Osteoblast (primary cell): Measurements from ENCODE around the gene MET. TPM values are rescaled to one million over a fixed set of nuclear protein-coding genes. Genes with fewer than 3 reads are reported as not detected.

Experiments
- DNase-seq: peaks from one replicate; pipeline ENCODE4 v3.0.0; 2011; ENCODE audit warnings: low spot score, mixed read lengths; ENCODE audit not compliant: insufficient read length; ENCODE audit errors: missing footprints
- H2AFZ ChIP-seq: 2 replicates; pipeline ENCODE4 v1.6.0; 2011; ENCODE audit warnings: mild to moderate bottlenecking, low read length
- H3K27ac ChIP-seq: 2 replicates; pipeline ENCODE4 v1.5.1; 2011; ENCODE audit warnings: mild to moderate bottlenecking, low read depth, low read length, moderate library complexity
- H3K27me3 ChIP-seq: 2 replicates; pipeline ENCODE4 v1.6.0; 2012; ENCODE audit warnings: mild to moderate bottlenecking, control low read depth, inconsistent platforms, low read length, moderate library complexity; ENCODE audit not compliant: insufficient read depth
- H3K36me3 ChIP-seq: 2 replicates; pipeline ENCODE4 v1.5.1; 2011; ENCODE audit warnings: mild to moderate bottlenecking, low read length, control low read depth, moderate library complexity; ENCODE audit not compliant: insufficient read depth
- H3K4me1 ChIP-seq: 2 replicates; pipeline ENCODE4 v1.5.1; 2011; ENCODE audit warnings: mild to moderate bottlenecking, low read length, control low read depth, moderate library complexity; ENCODE audit not compliant: insufficient read depth
- H3K4me2 ChIP-seq: 2 replicates; pipeline ENCODE4 v1.6.0; 2011; ENCODE audit warnings: mild to moderate bottlenecking, low read length; ENCODE audit not compliant: insufficient read depth
- H3K4me3 ChIP-seq: fragments of 200-600 bp; sonication (generic); 3 replicates; pipeline ENCODE4 v1.5.1; 2012; ENCODE audit warnings: mild to moderate bottlenecking, low read length, inconsistent platforms; ENCODE audit not compliant: insufficient read depth
- H3K79me2 ChIP-seq: 2 replicates; pipeline ENCODE4 v1.6.0; 2012; ENCODE audit warnings: mild to moderate bottlenecking, low read length, control low read depth, inconsistent platforms; ENCODE audit not compliant: insufficient read depth
- H3K9me3 ChIP-seq: 2 replicates; pipeline ENCODE4 v1.5.1; 2011; ENCODE audit warnings: low read depth, low read length, control low read depth
- H4K20me1 ChIP-seq: 2 replicates; pipeline ENCODE4 v1.6.0; 2012; ENCODE audit warnings: mild to moderate bottlenecking, low read length, control low read depth; ENCODE audit not compliant: insufficient read depth
- CTCF ChIP-seq: IDR thresholded peaks from 2 replicates; pipeline ENCODE4 v1.5.1; 2011; ENCODE audit warnings: mild to moderate bottlenecking, low read depth, low read length, moderate library complexity; ENCODE audit errors: extremely low read depth
- total RNA-seq: library from RNA; depleted of rRNA; stranded (reverse); fragments of >200 nt; gene quantifications from 2 replicates; pipeline ENCODE4 v1.2.3, GENCODE V29; 2012

Gene MET
- total RNA-seq, 1 donor: 55.0 TPM

- Histone ChIP-seq H2AFZ (peak overlapping the region; percentile 85), H3K9me3 (no peaks in the 10 kb centered on the region), H3K4me3 (peak overlapping the region; percentile 85), H3K4me1 (peaks cover 27% of the 10 kb centered on the region), H3K79me2 (peaks cover 57% of the 10 kb centered on the region), H3K27ac (peak overlapping the region; percentile 93), H3K27me3 (no peaks in the 10 kb centered on the region), H3K36me3 (no peaks in the 10 kb centered on the region), H4K20me1 (peaks cover 3% of the 10 kb centered on the region), H3K4me2 (peak overlapping the region; percentile 93)
- TF ChIP-seq CTCF: no peak
- peak; percentile 76 for DNase-seq
Observed at GRCh38 chr7:116672596-116673456, 830 bp downstream of the MET start.

DNA sequence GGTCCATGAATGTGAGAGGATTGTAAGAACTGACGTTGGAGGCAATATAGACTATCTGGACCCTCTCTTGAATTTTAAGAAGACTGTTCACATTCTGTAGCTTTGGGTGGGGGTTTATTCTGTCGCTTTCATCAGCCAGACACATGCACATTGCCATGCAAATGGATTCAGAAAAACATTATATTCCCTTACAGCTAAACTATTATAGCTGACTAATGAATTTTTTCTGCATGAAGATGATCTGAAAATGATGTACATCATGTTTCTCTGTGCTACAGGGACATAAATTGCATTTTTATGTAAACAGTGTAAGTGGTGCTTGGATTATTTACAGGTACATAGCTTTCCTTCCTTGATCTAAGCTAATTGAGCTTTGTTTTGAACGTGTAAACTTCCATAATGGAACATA is 1.5 kb downstream of the MET start:
- DNase-seq: no peak
- peak overlapping the region; percentile 93 for H3K27ac ChIP-seq

DNA sequence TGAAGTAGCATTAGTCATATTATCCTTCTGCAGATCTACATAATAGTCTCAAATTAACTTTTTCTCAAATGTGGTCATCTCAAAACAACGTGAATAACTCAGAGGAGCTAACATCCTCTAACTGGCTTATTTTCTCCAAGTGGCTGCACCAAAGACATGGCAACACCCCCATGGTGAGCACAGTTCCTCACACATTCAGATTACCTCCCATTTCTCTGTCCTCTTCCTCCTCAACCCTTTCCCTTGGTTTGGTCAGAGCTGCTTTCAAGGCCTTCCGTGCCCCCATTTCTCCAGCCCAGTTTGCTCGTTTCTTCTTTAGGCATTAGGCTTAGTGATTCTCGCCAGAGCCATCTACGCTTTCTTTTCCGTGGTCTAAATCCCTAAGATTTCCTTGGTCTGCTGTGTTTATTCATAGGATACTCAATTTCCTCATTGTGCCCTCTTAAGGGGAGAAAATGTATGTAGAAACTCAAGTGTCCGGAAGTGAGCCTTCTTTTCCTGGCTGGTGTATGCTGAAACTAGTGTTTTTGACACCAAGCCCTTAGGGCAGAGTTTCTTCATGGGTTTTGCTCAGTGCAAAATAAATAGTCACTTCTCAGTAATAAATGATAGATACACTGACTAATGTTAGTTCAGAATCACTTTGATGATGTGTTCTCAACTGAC is 2.6 kb downstream of the MET start:
- DNase-seq: peak; percentile 69
- H3K27ac ChIP-seq: peak overlapping the region; percentile 9
- H3K79me2 ChIP-seq: peaks cover 75% of the 10 kb centered on the region

More for the DNA sequence above, 1.5 kb downstream of the MET start:
- H3K27me3 ChIP-seq: no peaks in the 10 kb centered on the region
- no peaks in the 10 kb centered on the region for H3K9me3 ChIP-seq
- H3K79me2 ChIP-seq: peaks cover 63% of the 10 kb centered on the region
- no peaks in the 10 kb centered on the region for H3K36me3 ChIP-seq
- peaks cover 27% of the 10 kb centered on the region for H3K4me1 ChIP-seq
- no peak for TF ChIP-seq CTCF
- peaks cover 3% of the 10 kb centered on the region for H4K20me1 ChIP-seq
- H2AFZ ChIP-seq: no peak overlapping the region
- H3K4me2 ChIP-seq: peak overlapping the region; percentile 93
- H3K4me3 ChIP-seq: peak overlapping the region; percentile 85

More for the DNA sequence above, 2.6 kb downstream of the MET start:
- Histone ChIP-seq H3K36me3 (no peaks in the 10 kb centered on the region), H2AFZ (no peak overlapping the region), H3K27me3 (no peaks in the 10 kb centered on the region), H4K20me1 (peaks cover 3% of the 10 kb centered on the region), H3K9me3 (no peaks in the 10 kb centered on the region), H3K4me2 (peak overlapping the region; percentile 93), H3K4me3 (peak overlapping the region; percentile 85), H3K4me1 (peaks cover 27% of the 10 kb centered on the region)
- TF ChIP-seq CTCF: no peak
